NCI-H187 treated with DMSO at 0.1 percent for 48 hours (cell line): ENCODE measurements around the gene XPO6.

ENCODE experiments used
- DNase-seq: peaks from one replicate; lab custom pipeline; 2025; lab: John Stamatoyannopoulos, UW

The XPO6 gene

DNA sequence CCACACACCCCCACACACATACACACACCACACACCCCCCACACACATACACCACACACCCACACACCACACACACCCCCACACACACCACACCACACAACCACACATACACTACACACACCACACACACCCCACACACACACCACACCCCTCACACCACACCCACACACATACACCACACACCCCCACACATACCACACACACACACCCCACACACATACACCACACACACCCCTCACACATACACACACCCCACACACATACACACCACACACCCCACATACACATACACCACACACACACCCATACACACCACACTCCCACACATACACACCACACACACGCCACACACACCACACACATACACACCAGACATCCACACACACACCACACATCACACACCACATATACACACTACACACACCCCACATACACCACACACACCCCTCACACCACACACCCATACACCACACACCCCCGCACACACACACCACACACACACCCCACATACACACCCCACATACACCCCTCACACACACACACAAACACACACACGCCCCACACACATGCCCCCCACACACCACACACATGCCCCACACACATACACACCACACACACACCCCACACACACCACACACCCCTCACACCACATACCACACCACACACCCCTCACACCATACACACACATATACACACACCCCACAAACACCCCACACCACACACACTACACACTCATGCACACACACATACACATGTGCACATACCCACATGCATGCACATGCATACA, 122.4 kb downstream of the XPO6 start:
- DNase-seq = no peak

DNA sequence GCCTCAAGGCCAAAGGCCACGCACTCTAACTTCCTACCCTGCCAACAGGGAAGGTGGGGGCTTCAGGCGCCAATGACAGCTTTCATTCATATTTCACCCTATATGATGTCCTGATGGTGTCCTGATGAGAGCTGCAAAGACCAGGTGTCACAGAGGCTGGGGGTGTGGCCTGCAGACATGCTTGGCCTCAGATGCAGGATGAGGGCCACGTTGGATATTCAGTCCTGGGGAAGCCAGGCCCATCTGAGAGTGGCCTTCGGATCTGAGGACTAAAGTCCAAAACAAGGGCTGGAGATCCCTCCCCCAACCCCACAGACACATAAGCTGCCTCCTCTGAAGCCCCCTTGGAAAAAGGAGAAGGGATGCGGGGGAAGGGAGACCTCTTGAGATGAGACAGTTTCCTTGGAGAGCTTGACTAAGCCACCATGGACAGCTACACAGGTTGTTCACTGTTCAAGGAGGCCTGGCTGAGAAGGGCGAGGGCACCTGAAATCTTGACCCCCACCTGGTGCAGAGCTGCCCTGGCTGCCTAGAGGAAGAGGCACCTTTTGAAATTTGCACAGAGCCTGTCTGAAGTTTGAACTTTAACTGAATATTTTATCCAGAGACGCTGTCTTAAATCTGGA, 124.0 kb downstream of the XPO6 start:
- no peak for DNase-seq

DNA sequence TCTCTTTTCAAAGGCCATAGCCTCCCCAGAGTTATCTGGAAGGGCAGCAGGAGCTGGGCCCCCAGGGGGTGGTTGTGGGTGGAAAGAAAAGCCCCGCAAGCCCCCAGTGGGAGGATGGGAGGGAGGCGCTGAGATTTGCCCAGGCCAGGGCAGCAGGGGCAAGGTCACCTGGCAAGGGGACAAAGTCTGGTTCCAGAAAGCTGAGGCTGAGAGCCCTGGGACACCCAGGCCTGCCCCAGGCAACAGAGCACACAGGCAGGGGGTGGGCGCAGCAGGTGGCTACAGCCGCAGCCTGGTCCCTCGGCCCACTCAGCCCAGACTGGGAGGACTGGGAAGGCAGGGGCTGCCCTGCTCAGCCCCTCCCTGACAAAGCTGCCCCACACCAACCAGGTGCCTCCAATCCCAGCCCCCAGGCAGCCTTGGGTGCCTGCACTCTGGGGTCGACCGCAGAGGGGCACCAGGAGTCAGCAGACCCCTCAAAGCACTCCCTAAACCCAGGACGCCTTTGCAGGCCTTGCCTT, 124.6 kb downstream of the XPO6 start:
- DNase-seq = no peak

DNA sequence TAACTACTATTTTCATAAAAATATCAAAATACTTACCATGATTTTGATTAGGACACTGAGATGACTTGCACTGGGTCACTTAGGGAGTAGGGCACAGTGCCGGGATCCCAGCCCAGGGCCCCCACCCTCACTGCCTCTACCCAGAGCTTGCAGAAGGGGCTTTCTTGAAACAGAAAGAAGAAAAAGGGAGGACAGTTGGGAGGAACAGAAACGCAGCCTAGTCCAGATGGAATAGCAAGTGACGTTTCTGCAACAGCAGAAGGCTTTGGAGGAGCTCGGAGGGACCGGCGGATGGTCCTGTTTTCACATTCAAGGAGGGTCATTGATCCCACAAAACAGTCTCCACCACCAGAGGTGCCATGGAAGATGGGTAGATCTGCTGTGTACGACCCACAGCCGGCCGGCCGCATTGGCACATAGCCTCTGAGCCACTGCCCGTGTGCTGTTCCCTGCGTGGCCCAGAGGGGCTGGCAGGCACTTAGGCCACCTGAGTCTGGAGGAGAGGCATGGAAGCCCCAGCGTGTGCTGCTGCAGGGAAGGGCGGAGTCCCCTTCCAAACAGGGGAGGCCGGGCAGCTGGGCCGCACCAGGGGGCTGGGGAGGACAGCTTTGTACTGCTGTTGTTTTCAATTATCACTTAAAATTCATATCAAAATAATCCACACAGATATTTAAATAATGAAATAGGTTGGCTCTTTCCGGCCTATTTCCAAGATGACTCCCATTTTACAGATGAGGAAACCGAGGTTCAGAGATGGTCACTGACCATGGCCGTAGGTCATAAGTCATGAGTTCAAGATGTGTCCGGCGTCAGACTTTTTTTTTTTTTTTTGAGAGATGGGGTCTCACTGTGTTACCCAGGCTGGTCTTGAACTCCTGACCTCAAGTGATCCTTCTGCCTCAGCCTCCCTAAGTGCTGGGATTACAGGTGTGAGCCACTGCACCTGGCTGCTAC, 125.3 kb downstream of the XPO6 start:
- no peak for DNase-seq

DNA sequence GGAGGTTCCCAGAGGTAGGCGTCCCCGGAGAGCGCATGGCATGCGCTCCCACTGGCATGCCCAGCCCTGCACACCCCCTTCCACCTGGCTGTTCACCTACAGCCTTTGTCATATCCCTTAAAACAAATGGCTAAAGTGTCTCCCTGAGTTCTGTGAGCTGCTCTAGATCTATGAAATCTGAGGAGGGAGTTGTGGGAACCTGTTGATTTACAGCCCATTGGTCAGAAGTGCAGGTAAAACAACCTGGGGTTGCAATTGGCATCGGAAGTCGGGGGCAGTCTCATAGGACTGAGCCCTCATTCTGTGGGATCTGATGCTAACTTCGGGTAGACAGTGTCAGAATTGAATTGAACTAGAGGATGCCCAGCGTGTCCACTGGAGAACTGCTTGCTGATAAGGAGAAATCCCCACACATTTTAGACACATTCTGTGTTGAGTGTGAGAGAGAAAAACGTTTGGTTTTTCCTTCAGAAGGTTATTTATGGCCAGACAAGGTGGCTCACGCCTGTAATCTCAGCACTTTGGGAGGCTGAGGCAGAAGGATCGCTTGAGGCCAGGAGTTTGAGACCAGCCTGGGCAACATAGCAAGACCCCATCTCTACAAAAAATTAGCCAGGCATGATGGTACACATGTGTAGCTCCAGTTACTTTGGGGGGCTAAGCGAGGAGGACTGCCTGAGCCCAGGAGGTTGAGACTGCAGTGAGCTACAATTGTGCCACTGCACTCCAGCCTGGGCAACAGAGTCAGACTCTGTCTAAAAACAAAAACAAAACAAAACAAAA, 126.2 kb downstream of the XPO6 start:
- no peak for DNase-seq

- DNase-seq = no peak
Observed at GRCh38 chr16:28084209-28084608, 127.6 kb downstream of the XPO6 start.

- DNase-seq = no peak
Observed at GRCh38 chr16:28082624-28083023, 129.1 kb downstream of the XPO6 start.

- DNase-seq = no peak
Observed at GRCh38 chr16:28081391-28081968, 130.3 kb downstream of the XPO6 start.

DNA sequence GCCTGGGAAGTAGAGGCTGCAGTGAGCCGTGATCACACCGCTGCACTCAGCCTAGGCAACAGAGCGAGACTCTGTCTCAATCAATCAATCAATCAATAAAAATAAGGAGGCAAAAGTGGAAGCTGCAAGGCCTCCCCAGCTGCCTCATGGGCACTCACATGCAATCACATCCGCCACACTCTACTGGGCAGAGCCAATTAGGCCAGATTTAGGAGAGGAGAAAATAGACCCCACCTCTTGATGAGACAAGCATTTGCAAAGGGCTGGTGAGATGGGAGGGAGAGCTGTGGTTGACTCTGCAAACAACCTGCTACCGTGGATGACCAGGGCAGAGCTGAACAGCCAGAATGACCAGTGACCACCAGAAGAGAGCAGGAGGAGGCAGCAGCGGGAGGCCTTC, 133.5 kb downstream of the XPO6 start:
- DNase-seq = no peak

- no peak for DNase-seq
Observed at GRCh38 chr16:28073836-28074235, 137.9 kb downstream of the XPO6 start.

DNA sequence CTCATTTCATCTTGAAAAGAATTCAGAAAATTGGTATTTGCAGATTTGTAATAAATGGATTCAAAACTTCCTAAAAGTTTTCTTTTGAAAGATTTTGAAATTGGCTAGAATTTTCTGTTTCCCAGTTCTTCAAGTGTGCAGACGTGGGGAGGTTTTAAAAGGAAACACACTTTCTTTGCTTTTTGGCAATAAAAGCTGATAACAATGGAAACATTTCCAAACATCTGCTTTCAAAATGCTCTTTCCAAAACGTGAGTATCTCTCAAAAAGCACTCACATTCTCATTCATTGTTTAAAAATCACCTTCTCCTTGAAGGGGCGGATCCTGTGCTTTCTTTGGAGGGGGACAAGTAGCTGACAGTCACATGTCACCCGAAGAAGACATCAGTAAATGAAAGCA, 139.7 kb downstream of the XPO6 start:
- no peak for DNase-seq

DNA sequence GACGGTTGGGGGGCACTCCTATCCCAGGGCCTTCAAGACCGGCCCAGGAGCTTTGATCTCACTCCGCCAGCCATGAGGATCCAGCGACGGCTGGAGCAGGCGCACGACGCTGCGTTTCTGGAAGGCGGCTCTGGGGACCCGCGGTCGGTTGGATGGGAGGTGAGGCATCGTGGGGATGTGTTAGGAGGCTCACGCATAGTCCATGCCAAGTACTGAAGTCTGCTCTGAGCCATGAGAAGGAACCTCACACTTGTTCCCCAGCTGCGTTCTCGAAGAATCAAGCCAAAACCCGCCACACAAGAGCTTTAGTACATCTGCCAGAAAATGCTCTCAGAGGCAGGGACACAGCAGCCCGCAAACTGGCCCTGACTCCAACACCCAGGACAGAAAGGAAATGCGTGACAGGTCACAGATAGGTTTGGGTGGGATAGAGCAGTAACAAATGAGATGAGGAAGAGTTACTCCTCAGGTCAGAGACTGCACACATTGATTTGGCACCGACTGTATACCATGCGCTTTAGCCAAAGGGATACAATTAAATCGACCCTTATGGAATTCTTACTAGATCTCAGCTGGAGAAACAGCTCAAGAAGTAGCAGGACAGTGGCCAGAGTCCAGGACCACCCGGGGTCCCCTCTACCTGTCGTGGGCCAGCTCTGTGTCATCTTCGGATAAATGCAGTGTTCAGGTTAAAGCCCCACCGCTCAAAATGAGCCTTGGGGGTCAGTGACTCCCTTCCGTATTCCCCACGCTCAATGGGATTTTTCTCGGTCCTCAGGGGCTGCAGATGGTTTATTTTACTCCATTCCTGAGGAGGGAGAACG, 141.6 kb downstream of the XPO6 start:
- DNase-seq = no peak

GRCh38 chr16:28068976-28069375, 142.8 kb downstream of the XPO6 start:
- DNase-seq = no peak

- DNase-seq = no peak
Observed at GRCh38 chr16:28067604-28068379, 144.0 kb downstream of the XPO6 start.

- no peak for DNase-seq
Observed at GRCh38 chr16:28064706-28065249, 147.0 kb downstream of the XPO6 start.

GRCh38 chr16:28064150-28064549, 147.6 kb downstream of the XPO6 start:
- DNase-seq = no peak

GRCh38 chr16:28063591-28064061, 148.1 kb downstream of the XPO6 start, which contains the start of gene GSG1L:
GSG1L (minus strand) TSS chr16:28063714; CDS start chr16:28063424, 290 bp downstream.
- no peak for DNase-seq

DNA sequence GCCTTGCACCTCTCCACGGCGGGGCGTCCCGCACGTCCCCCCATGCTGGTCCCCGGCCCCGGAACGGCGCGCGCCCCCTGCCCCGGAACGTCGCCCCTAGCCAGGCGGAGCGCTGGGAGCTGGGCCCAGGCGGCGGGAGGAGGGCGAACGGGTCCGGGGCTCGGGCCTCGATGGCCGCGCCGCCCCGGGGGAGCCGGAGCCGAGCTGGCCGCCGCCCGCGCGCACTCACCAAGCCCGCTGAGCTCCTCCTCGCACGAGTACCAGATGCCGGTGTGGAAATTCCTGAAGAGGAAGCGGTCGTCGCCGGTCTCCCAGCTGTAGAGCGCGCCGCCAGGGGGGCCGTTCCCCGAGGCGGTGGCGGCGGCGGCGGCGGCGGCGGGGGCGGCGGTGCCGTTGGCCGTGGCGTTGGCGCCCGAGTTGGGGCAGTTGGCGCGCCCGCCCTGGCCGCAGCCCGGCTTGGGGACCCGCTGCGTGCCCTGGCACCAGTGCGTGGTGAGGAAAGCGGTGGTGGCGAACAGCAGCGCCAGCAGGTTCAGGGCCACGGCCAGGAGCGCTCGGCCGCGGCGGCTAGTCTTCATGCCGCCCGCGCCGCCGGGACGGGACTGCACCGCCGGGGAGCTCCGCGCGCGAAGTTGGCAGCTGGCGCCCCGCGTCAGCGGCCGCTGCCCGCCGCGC, 148.8 kb downstream of the XPO6 start:
- no peak for DNase-seq
